Keratinocyte (primary cell): ENCODE measurements around the gene LRIG1. TPM values are rescaled to one million over a fixed set of nuclear protein-coding genes. Genes with fewer than 3 reads are reported as not detected.

Experiments
- DNase-seq: peaks from one replicate; pipeline ENCODE4 v3.0.0-alpha.2; 2011; ENCODE audit warnings: low read depth, missing footprints, low spot score
- FAIRE-seq: peaks from 2 replicates; lab custom pipeline; 2011; peaks lifted over from hg19 to GRCh38; lab: Jason Lieb, UNC
- H2AFZ ChIP-seq: 2 replicates; pipeline ENCODE4 v1.6.0; 2012; ENCODE audit warnings: low read length, control low read depth, inconsistent platforms; ENCODE audit not compliant: control insufficient read depth
- H3K27ac ChIP-seq: 2 replicates; pipeline ENCODE4 v1.5.1; 2011; ENCODE audit warnings: low read length; ENCODE audit not compliant: control insufficient read depth, insufficient read depth
- H3K27me3 ChIP-seq: 3 replicates; pipeline ENCODE4 v1.6.0; 2011; ENCODE audit warnings: low read length; ENCODE audit not compliant: control insufficient read depth, insufficient read depth; ENCODE audit errors: extremely low read depth
- H3K36me3 ChIP-seq, 2 experiments: 2 replicates in 1 of 2; 3 replicates in 1 of 2; pipeline ENCODE4 v1.5.1; 2011; ENCODE audit warnings: low read length in 2 of 2, mild to moderate bottlenecking in 1 of 2; ENCODE audit not compliant: control insufficient read depth in 2 of 2, insufficient read depth in 2 of 2; ENCODE audit errors: extremely low read depth in 1 of 2
- H3K4me1 ChIP-seq: 3 replicates; pipeline ENCODE4 v1.5.1; 2011; ENCODE audit warnings: low read length; ENCODE audit not compliant: control insufficient read depth, insufficient read depth; ENCODE audit errors: extremely low read depth
- H3K4me2 ChIP-seq: 3 replicates; pipeline ENCODE4 v1.6.0; 2011; ENCODE audit warnings: low read depth, low read length; ENCODE audit not compliant: control insufficient read depth, insufficient read depth; ENCODE audit errors: extremely low read depth
- H3K4me3 ChIP-seq, 3 experiments: fragments of 200-600 bp in 1 of 3; sonication (generic) in 1 of 3; 2 replicates in 2 of 3; 3 replicates in 1 of 3; pipeline ENCODE4 v1.5.1; 2011 to 2016; ENCODE audit warnings: low read length in 3 of 3, mild to moderate bottlenecking in 3 of 3, control low read depth in 2 of 3, inconsistent platforms in 1 of 3, low read depth in 1 of 3, mixed read lengths in 1 of 3, mixed run types in 1 of 3, moderate library complexity in 1 of 3; ENCODE audit not compliant: control insufficient read depth in 2 of 3, insufficient read depth in 2 of 3; ENCODE audit errors: extremely low read depth in 1 of 3
- H3K79me2 ChIP-seq: 2 replicates; pipeline ENCODE4 v1.6.0; 2012; ENCODE audit warnings: low read length; ENCODE audit not compliant: control insufficient read depth, insufficient read depth
- H3K9ac ChIP-seq: 3 replicates; pipeline ENCODE4 v1.6.0; 2011; ENCODE audit warnings: low read length; ENCODE audit not compliant: control insufficient read depth, insufficient read depth; ENCODE audit errors: extremely low read depth
- H3K9me1 ChIP-seq: 3 replicates; pipeline ENCODE4 v1.6.0; 2011; ENCODE audit warnings: low read length; ENCODE audit not compliant: control insufficient read depth, insufficient read depth; ENCODE audit errors: extremely low read depth
- H3K9me3 ChIP-seq: 2 replicates; pipeline ENCODE4 v1.5.1; 2012; ENCODE audit warnings: low read depth, low read length; ENCODE audit not compliant: control insufficient read depth
- H4K20me1 ChIP-seq: 3 replicates; pipeline ENCODE4 v1.6.0; 2011; ENCODE audit warnings: low read length; ENCODE audit not compliant: control insufficient read depth, insufficient read depth; ENCODE audit errors: extremely low read depth
- CTCF ChIP-seq, 3 experiments: IDR thresholded peaks in 1 of 3; conservative IDR thresholded peaks in 1 of 3; optimal IDR thresholded peaks in 1 of 3; 2 replicates in 2 of 3; 3 replicates in 1 of 3; pipeline versions ENCODE3 to v1.5.1; 2011; ENCODE audit warnings: low read length in 3 of 3, mild to moderate bottlenecking in 3 of 3, moderate library complexity in 2 of 3, control low read depth in 1 of 3, inconsistent platforms in 1 of 3; ENCODE audit not compliant: insufficient read depth in 2 of 3; ENCODE audit errors: extremely low read depth in 1 of 3
- EZH2 ChIP-seq: IDR thresholded peaks from one replicate; pipeline ENCODE4 v1.6.1; 2012; ENCODE audit warnings: inconsistent platforms, mild to moderate bottlenecking, low read length, moderate library complexity
- dilution Hi-C: fragments of 300-500 bp; cut with MboI; formaldehyde crosslinking; loops from one replicate; pipeline ENCODE4 v1.7.0; 2020; ENCODE audit warnings: low sequenced_read_pairs; ENCODE audit not compliant: extremely low pct_ligation_motif_present
- polyA plus RNA-seq, 5 experiments: library from polyadenylated mRNA; depleted of rRNA in 3 of 5; stranded (reverse) in 3 of 5; stranded (forward) in 1 of 5; unstranded in 1 of 5; fragments of >200 nt; gene quantifications; 1 replicate in 1 of 5; 2 replicates in 3 of 5; 3 replicates in 1 of 5; pipeline versions ENCODE4 v1.2.1 to v1.2.3, GENCODE V29; 2011 to 2012; ENCODE audit warnings: missing spikeins in 2 of 5, low read depth in 1 of 5, low replicate concordance in 1 of 5

The LRIG1 gene
- polyA plus RNA-seq, 1 donor (not counting 4 experiments of a cell fraction or from before 2014, with no cell fraction given): 17.2 TPM

GRCh38 chr3:66406163-66406562 lies 94.7 kb downstream of the LRIG1 start:
- no peak overlapping the region for H3K4me2 ChIP-seq
- H3K4me3 ChIP-seq: no peak overlapping the region
- dilution Hi-C loops: no loop called here
- no peak for TF ChIP-seq EZH2
- no peak overlapping the region for H3K27ac ChIP-seq
- FAIRE-seq (no peak), DNase-seq (no peak)
- H3K9me3 ChIP-seq: no peaks in the 10 kb centered on the region
- no peaks in the 10 kb centered on the region for H4K20me1 ChIP-seq
- no peaks in the 10 kb centered on the region for H3K4me1 ChIP-seq
- H3K36me3 ChIP-seq: peaks cover 3 to 31% of the 10 kb centered on the region in 2 experiments
- no peaks in the 10 kb centered on the region for H3K9me1 ChIP-seq
- no peak overlapping the region for H3K9ac ChIP-seq
- no peaks in the 10 kb centered on the region for H3K79me2 ChIP-seq
- H2AFZ ChIP-seq: no peak overlapping the region
- H3K27me3 ChIP-seq: no peaks in the 10 kb centered on the region

GRCh38 chr3:66405701-66406091 lies 95.1 kb downstream of the LRIG1 start:
- Histone ChIP-seq H3K4me1 (no peaks in the 10 kb centered on the region), H2AFZ (no peak overlapping the region), H3K27me3 (no peaks in the 10 kb centered on the region), H3K9me1 (no peaks in the 10 kb centered on the region), H3K79me2 (no peaks in the 10 kb centered on the region), H3K27ac (no peak overlapping the region), H3K4me3 (no peak overlapping the region), H3K36me3 (peaks cover 3 to 31% of the 10 kb centered on the region in 2 experiments), H3K9me3 (no peaks in the 10 kb centered on the region), H4K20me1 (no peaks in the 10 kb centered on the region), H3K9ac (no peak overlapping the region), H3K4me2 (no peak overlapping the region)
- no peak for DNase-seq
- TF ChIP-seq CTCF (optimal IDR thresholded peaks at IDR 0.05 in 1 of 3, IDR thresholded peaks at IDR 0.05 in 1 of 3, conservative IDR thresholded peaks at IDR 0.05 in 1 of 3; ENCODE audit: extremely low read depth in 1 of 3, insufficient read depth in 2 of 3, low read length in 3 of 3) (no peak), EZH2 (no peak)
- FAIRE-seq: no peak
- dilution Hi-C loops: no loop called here
